Measurements from ENCODE around the gene CENPQ. TPM values are rescaled to one million over a fixed set of nuclear protein-coding genes. Genes with fewer than 3 reads are reported as not detected.
"Not testable (repeated sequence)": the region's sequence is repeated elsewhere in the genome, so short reads cannot be mapped to it uniquely, and the experiment has no call there.

The CENPQ gene
- polyA plus RNA-seq: 1 to 10 TPM; 2.6 to 5.5 (median 3.1) TPM

- peak within 1 kb of the TSS; percentile 21 for H3K27ac ChIP-seq (ENCODE audit: low read depth, low read length)
- WGBS, 3 donors: 0 to 1% (median 0%) methylated on average over 37 of the region's 37 CpGs
Observed at GRCh38 chr6:49462927-49463611, at the start of gene CENPQ, which contains the start of gene MMUT. Gene CENPQ, plus strand, starts transcription at chr6:49463370. Its CDS starts 6,807 bp downstream, at chr6:49470177. Gene MMUT, minus strand, starts transcription at chr6:49463253. Its CDS starts 3,787 bp downstream, at chr6:49459466.

DNA sequence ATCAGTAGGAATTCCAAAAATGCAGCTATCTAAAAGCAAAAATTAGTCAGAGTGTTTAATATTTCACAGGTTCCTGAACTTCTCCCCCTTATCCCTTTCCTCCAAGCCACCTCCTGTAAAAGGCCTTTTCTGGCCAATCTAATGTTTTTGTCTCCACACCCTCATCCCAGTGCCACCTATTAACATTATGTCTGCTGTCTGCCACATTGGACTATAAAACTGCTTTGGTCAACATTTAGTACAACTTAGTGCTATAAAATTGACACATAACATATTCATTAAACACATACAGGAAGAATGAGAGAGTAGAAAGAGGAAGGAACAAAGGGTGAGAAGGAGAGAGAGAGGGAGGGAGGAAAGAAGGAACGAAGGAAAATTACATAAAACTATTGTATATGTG is 47.8 kb upstream of the CENPQ start:
- WGBS, 3 donors: 31 to 62% (median 33%) methylated on average over 1 of the region's 1 CpG

GRCh38 chr6:49416195-49416594 is 47.0 kb upstream of the CENPQ start:
- no peak overlapping the region for H3K27ac ChIP-seq (ENCODE audit: low read depth, low read length)
- WGBS, 3 donors: 71 to 85% (median 80%) methylated on average over 4 of the region's 4 CpGs

More for the DNA sequence above, 47.8 kb upstream of the CENPQ start:
- H3K27ac ChIP-seq (ENCODE audit: low read depth, low read length): no peak overlapping the region

- 32 to 43% (median 41%) methylated on average over 1 of the region's 1 CpG for WGBS, 3 donors
- no peak overlapping the region for H3K27ac ChIP-seq (ENCODE audit: low read depth, low read length)
Observed at GRCh38 chr6:49423817-49424216, 39.4 kb upstream of the CENPQ start.

DNA sequence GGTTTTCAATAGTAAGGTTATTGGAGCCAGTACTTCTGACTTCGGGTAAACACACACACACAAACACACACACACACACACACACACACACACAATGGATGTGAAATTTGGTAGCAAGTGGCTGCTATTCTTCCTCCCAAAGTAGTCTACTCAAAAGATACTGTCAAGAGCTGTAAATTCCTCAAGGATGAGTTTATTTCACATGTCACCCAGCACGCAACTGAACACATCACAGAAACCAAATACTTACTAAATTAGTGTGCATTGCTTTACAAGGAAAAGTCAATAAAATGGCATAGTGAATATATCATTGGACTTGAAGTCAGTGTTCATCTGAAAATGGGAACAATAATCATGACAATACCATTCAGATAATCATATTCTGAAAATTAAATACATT is 33.0 kb upstream of the CENPQ start:
- WGBS, 3 donors: 56 to 95% (median 70%) methylated on average over 2 of the region's 2 CpGs
- H3K27ac ChIP-seq (ENCODE audit: low read depth, low read length): no peak overlapping the region

GRCh38 chr6:49430866-49431265 is 32.3 kb upstream of the CENPQ start:
- H3K27ac ChIP-seq (ENCODE audit: low read depth, low read length): no peak overlapping the region
- 90 to 100% (median 97%) methylated on average over 1 of the region's 1 CpG for WGBS, 3 donors

DNA sequence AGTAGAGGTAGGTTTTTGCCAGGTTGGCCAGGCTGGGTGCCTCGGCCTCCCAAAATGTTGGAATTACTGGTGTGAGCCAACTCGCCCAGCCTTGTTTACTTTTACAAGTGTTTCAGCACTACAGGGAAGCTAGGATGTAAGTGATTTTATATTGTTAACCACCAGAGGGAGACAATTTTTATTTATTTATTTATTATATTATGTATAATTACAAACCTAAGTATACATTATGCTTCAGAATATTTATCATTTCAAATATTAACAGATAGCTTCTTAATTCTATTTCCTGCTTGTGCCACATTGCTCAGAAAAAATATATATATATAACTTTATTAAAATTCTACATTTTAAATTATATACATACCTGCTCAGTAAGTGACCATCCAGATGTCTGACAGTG is 9.9 kb upstream of the CENPQ start:
- WGBS, 3 donors: 72 to 97% (median 86%) methylated on average over 2 of the region's 2 CpGs
- H3K27ac ChIP-seq (ENCODE audit: low read depth, low read length): no peak overlapping the region

DNA sequence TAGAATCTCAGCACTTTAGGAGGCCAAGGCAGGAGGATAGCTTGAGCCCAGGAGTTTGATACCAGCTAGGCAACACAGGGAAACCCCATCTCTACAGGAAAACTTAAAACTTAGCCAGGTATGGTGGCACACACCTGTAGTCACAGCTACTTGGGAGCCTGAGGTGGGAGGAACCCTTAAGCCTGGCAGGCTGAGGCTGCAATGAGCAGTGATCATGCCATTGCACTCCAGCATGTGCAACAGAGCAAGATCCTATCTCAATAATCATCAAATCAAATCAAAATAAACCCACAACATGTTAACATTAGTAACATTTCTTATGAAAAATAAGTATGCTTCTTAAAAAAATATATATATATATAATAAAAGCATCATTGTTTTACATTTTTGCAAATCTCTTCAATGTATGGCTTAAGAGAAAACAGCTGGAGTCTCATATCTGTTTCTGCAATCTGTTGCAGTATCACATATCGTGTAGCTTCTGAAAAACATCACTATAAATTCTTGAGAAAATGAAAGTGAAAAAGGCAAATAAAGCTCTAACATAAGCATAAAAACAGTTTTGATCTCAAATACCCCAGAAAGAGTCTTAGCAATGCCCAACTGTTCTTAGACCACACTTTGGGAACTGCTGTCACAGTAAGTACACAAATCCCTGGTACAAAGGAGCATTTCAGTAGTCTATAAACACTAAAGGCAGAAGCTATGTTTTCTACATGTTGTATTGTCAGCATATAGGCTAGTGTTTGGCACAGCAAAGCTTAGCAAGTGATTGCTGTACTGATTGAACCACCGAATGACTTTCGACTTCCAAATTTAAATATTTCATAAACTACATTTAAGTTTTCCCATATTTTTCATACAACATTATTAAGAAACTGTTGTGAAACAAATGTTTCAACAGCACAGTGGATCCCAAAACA is 8.1 kb upstream of the CENPQ start:
- H3K27ac ChIP-seq (ENCODE audit: low read depth, low read length): no peak overlapping the region
- WGBS, 3 donors: 86 to 94% (median 93%) methylated on average over 3 of the region's 3 CpGs

DNA sequence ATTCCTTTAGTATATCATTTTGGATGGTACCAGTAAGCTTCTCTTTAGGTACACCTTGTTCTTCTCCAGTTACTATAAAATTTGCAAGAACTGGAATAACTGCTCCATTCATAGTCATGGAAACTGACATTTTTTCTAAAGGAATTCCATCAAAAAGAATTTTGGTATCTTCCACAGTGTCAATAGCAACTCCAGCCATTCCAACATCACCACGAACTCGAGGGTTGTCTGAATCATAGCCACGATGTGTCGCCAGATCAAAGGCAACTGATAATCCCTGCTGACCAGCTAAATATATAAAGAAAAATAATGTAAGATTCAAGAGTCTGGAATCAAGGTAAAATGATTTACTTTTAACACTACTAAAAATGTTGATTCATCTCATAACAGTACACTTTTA is 5.4 kb upstream of the CENPQ start:
- 68 to 89% (median 88%) methylated on average over 4 of the region's 4 CpGs for WGBS, 3 donors
- no peak overlapping the region for H3K27ac ChIP-seq (ENCODE audit: low read depth, low read length)

- H3K27ac ChIP-seq (ENCODE audit: low read depth, low read length): no peak overlapping the region
- WGBS, 3 donors: 17 to 33% (median 30%) methylated on average over 3 of the region's 3 CpGs
Observed at GRCh38 chr6:49462071-49462470, 1.1 kb upstream of the CENPQ start.

DNA sequence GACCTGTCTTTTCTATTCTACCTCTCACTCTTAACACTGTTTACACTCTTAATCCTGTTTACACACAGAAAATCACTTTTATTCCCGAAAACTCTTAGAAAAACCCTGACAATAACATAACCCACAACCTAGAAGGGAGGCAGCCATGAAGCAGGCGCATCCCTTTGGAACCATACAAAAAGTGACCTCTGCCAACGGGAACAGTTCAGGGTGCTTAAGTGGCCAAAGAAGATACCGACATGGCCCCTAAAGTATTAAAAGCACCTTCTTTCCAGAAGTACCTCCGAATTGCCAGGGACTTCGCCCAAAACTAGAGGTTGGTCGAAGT is 607 bp upstream of the CENPQ start:
- 1 to 2% (median 2%) methylated on average over 7 of the region's 7 CpGs for WGBS, 3 donors
- H3K27ac ChIP-seq (ENCODE audit: low read depth, low read length): peak overlapping the region; percentile 21

DNA sequence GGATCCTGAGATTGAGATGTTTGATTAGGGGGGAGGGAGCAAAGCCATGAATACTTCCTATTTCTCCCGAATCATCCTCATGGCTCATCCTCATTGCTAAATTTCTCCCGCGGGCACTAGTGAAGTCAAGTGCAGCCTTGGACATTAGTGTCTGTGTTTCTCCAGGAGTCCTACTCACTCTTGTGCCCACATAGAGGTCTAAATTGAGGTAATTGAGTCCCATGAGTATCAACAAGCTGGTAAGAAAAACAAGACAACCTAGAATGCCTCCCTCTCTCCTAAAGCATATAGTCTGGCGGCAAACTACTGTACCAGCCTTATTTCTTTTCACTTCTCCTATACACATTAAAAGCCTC is 420 bp downstream of the CENPQ start:
- WGBS, 3 donors: 0 to 1% (median 0%) methylated on average over 4 of the region's 4 CpGs
- H3K27ac ChIP-seq (ENCODE audit: low read depth, low read length): no peak overlapping the region

DNA sequence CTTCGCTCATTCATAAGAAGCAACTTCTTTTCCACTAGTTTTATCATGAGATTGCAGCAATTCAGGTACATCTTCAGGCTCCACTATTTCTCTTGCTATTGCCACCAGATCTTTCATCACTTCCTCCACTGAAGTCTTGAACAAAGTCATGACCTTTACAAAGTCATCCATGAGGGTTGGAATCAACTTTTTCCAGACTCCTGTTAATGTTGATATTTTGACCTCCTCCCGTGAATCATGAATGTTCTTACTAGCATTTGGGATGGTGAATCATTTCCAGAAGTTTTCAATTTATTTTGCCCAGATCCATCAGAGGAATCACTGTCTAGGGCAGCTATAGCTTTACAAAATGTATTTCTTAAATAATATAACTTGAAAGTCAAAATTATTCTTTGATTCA is 1.5 kb downstream of the CENPQ start:
- H3K27ac ChIP-seq (ENCODE audit: low read depth, low read length): no peak overlapping the region
- 96 to 97% (median 96%) methylated on average over 2 of the region's 2 CpGs for WGBS, 3 donors

DNA sequence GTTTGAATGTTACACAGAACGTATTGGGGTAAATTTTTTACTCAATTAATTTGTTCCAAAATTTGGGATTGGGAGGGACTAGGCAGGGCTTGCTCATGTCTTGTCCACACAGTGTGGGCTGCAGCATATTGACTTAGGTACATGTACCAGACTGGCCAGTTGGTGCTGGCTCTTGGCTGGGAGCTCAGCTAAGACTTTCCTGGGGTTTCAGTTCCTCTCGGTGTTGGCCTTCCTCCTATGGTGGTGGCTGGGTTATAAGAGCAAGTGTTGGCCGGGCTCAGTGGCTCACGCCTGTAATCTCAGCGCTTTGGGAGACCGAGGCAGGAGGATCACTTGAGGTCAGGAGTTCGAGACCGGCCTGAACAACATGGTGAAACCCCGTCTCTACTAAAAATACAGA is 4.9 kb downstream of the CENPQ start:
- 97 to 98% (median 97%) methylated on average over 9 of the region's 9 CpGs for WGBS, 3 donors

DNA sequence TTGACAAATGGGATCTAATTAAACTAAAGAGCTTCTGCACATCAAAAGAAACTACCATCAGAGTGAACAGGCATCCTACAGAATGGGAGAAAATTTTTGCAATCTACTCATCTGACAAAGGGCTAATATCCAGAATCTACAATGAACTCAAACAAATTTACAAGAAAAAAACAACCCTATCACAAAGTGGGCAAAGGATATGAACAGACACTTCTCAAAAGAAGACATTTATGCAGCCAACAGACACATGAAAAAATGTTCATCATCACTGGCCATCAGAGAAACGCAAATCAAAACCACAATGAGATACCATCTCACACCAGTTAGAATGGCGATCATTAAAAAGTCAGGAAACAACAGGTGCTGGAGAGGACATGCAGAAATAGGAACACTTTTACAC is 13.4 kb downstream of the CENPQ start:
- WGBS, 3 donors: 89 to 91% (median 90%) methylated on average over 2 of the region's 2 CpGs
- not testable (repeated sequence) for H3K27ac ChIP-seq (ENCODE audit: low read depth, low read length)

More for the DNA sequence above, 4.9 kb downstream of the CENPQ start:
- no peak overlapping the region for H3K27ac ChIP-seq (ENCODE audit: low read depth, low read length)

DNA sequence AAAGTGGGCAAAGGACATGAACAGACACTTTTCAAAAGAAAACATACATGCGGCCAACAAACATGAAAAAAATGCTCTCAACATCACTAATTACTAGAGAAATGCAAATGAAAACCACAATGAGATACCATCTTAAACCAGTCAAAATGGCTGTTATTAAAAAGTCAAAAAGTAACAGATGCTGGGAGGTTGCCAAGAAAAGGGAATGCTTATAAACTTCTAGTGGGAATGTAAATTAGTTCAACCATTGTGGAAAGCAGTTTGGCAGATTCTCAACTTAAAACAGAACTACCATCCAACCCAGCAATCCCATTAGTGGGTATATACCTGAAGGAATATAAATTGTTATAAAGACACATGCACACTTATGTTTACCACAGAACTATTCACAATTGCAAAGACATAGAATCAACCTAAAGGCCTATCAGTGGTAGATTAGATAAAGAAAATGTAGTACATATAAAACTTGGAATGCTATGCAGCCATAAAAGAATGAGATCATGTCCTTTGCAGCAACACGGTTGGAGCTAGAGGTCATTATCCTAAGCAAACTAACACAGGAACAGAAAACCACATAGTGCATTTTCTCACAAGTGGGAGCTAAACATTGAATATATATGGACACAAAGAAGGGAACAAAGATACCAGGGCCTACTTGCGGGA is 16.3 kb downstream of the CENPQ start:
- WGBS, 3 donors: 79 to 96% (median 88%) methylated on average over 3 of the region's 3 CpGs
- H3K27ac ChIP-seq (ENCODE audit: low read depth, low read length): no peak overlapping the region

- WGBS, 3 donors: 98 to 100% (median 99%) methylated on average over 14 to 22 of the region's 22 CpGs
- not testable (repeated sequence) for H3K27ac ChIP-seq (ENCODE audit: low read depth, low read length)
Observed at GRCh38 chr6:49481846-49482245, 18.7 kb downstream of the CENPQ start.

- H3K27ac ChIP-seq (ENCODE audit: low read depth, low read length): not testable (repeated sequence)
- WGBS, 3 donors: 95 to 96% (median 96%) methylated on average over 14 of the region's 14 CpGs
Observed at GRCh38 chr6:49483380-49483779, 20.2 kb downstream of the CENPQ start.

DNA sequence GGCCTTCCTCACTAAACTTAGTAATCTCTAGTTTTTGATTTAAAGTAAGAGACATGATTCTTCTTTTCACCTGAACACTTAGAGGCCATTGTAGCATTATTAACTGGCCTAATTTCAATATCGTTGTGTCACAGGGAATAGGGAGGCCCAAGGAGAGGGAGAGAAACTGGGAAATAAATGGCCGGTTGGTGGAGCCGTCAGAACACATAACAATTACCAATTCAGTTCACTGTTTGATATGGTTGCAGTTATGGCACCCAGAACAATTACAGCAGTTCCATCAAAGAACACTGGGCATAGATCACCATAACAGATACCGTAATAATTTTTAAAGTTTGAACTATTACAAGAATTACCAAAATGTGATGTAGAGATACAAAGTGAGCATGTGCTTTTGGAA is 27.5 kb downstream of the CENPQ start:
- 93 to 96% (median 96%) methylated on average over 4 of the region's 4 CpGs for WGBS, 3 donors
- no peak overlapping the region for H3K27ac ChIP-seq (ENCODE audit: low read depth, low read length)

Measured in adipose tissue (tissue), 3 donors.